SK-N-SH treated with all-trans-retinoic acid at 6 μM for 48 hours (cell line): ENCODE results near the gene LNX2.

ENCODE experiments used
- ATAC-seq: fragments of 200-7000 bp; cut with Tn5 transposase; 3 replicates; pipeline ENCODE4 v1.9.1; 2020; ENCODE audit warnings: mild to moderate bottlenecking, moderate library complexity
- ARNTL ChIP-seq: fragments of 450-650 bp; formaldehyde crosslinking; IDR thresholded peaks from 2 replicates; pipeline ENCODE4 v1.5.0; 2020; ENCODE audit warnings: low read depth, mild to moderate bottlenecking, moderate library complexity, borderline replicate concordance
- BACH2 ChIP-seq: fragments of 250-450 bp; sonication (Bioruptor Pico); IDR thresholded peaks from 2 replicates; pipeline ENCODE4 v1.9.0; 2021; ENCODE audit warnings: mild to moderate bottlenecking, borderline replicate concordance
- CREB5 ChIP-seq: fragments of 250-450 bp; sonication (Bioruptor Pico); IDR thresholded peaks from 2 replicates; pipeline ENCODE4 v1.5.1; 2020; ENCODE audit warnings: low read depth, mild to moderate bottlenecking, moderate library complexity
- CSDC2 ChIP-seq: fragments of 250-450 bp; sonication (Bioruptor Pico); IDR thresholded peaks from 2 replicates; pipeline ENCODE4 v1.5.0; 2020; ENCODE audit warnings: mild to moderate bottlenecking, moderate library complexity
- ESRRG ChIP-seq: fragments of 250-450 bp; sonication (Bioruptor Pico); IDR thresholded peaks from 2 replicates; pipeline ENCODE4 v1.6.1; 2021; ENCODE audit warnings: mild to moderate bottlenecking
- GLIS3 ChIP-seq: fragments of 250-450 bp; sonication (Bioruptor Pico); IDR thresholded peaks from 2 replicates; pipeline ENCODE4 v1.5.0; 2020; ENCODE audit warnings: mild to moderate bottlenecking, moderate library complexity
- ISL1 ChIP-seq: fragments of 250-450 bp; sonication (Bioruptor Pico); IDR thresholded peaks from 2 replicates; pipeline ENCODE4 v2.1.2; 2022; ENCODE audit warnings: mild to moderate bottlenecking, moderate library complexity
- OSR1 ChIP-seq: fragments of 250-450 bp; sonication (Bioruptor Pico); IDR thresholded peaks from 2 replicates; pipeline ENCODE4 v1.8.0; 2022; ENCODE audit warnings: moderate library complexity, mild to moderate bottlenecking, inconsistent platforms
- PATZ1 ChIP-seq: fragments of 250-450 bp; sonication (Bioruptor Pico); IDR thresholded peaks from 2 replicates; pipeline ENCODE4 v1.8.0; 2020; ENCODE audit warnings: mild to moderate bottlenecking, moderate library complexity, borderline replicate concordance
- PPARA ChIP-seq: fragments of 250-450 bp; sonication (Bioruptor Pico); IDR thresholded peaks from 2 replicates; pipeline ENCODE4 v1.5.0; 2020; ENCODE audit warnings: mild to moderate bottlenecking, borderline replicate concordance
- RARB ChIP-seq: fragments of 250-450 bp; sonication (Bioruptor Pico); IDR thresholded peaks from 2 replicates; pipeline ENCODE4 v1.8.0; 2021; ENCODE audit warnings: mild to moderate bottlenecking, moderate library complexity
- SNAI2 ChIP-seq: fragments of 250-450 bp; sonication (Bioruptor Pico); IDR thresholded peaks from 2 replicates; pipeline ENCODE4 v1.5.0; 2020; ENCODE audit warnings: mild to moderate bottlenecking, moderate library complexity
- TCF4 ChIP-seq: fragments of 250-450 bp; sonication (Bioruptor Pico); IDR thresholded peaks from 2 replicates; pipeline ENCODE4 v1.8.0; 2021; ENCODE audit warnings: mild to moderate bottlenecking, moderate library complexity, borderline replicate concordance
- TOX ChIP-seq: fragments of 250-450 bp; sonication (Bioruptor Pico); IDR thresholded peaks from 2 replicates; pipeline ENCODE4 v1.8.0; 2021; ENCODE audit warnings: mild to moderate bottlenecking, moderate library complexity, borderline replicate concordance
- ZC3H10 ChIP-seq: fragments of 250-450 bp; sonication (Bioruptor Pico); IDR thresholded peaks from 2 replicates; pipeline ENCODE4 v1.5.1; 2021; ENCODE audit warnings: mild to moderate bottlenecking, moderate library complexity
- ZFP3 ChIP-seq: fragments of 250-450 bp; sonication (Bioruptor Pico); IDR thresholded peaks from 2 replicates; pipeline ENCODE4 v1.5.0; 2020; ENCODE audit warnings: mild to moderate bottlenecking, moderate library complexity
- ZFP30 ChIP-seq: fragments of 450-650 bp; formaldehyde crosslinking; IDR thresholded peaks from 2 replicates; pipeline ENCODE4 v1.5.0; 2022; ENCODE audit warnings: mild to moderate bottlenecking, moderate library complexity
- ZNF565 ChIP-seq: fragments of 450-650 bp; formaldehyde crosslinking; conservative IDR thresholded peaks from 2 replicates; pipeline ENCODE4 v1.5.0; 2020; ENCODE audit warnings: low read depth, mild to moderate bottlenecking, moderate library complexity
- ZNF70 ChIP-seq: fragments of 450-650 bp; formaldehyde crosslinking; IDR thresholded peaks from 2 replicates; pipeline ENCODE4 v1.5.0; 2020; ENCODE audit warnings: mild to moderate bottlenecking, moderate library complexity
- ZNF8 ChIP-seq: fragments of 450-650 bp; formaldehyde crosslinking; IDR thresholded peaks from 2 replicates; pipeline ENCODE4 v1.5.0; 2020; ENCODE audit warnings: mild to moderate bottlenecking, moderate library complexity
- TF ChIP-seq, protein P1 (sequence below): fragments of 250-450 bp; sonication (Bioruptor Pico); IDR thresholded peaks from 2 replicates; pipeline ENCODE4 v1.8.0; 2021; ENCODE audit warnings: low read depth, mild to moderate bottlenecking, moderate library complexity, borderline replicate concordance
- TF ChIP-seq, protein P2 (sequence below): fragments of 250-450 bp; sonication (Bioruptor Pico); IDR thresholded peaks from 2 replicates; pipeline ENCODE4 v1.5.1; 2021; ENCODE audit warnings: mild to moderate bottlenecking, moderate library complexity
- TF ChIP-seq, protein P3 (sequence below): fragments of 250-450 bp; sonication (Bioruptor Pico); IDR thresholded peaks from 2 replicates; pipeline ENCODE4 v1.5.0; 2020; ENCODE audit warnings: mild to moderate bottlenecking, moderate library complexity

LNX2 gene

GRCh38 chr13:27658546-27658945 lies 38.2 kb upstream of the LNX2 start:
- peak; percentile 80 for ATAC-seq
- no peak for TF ChIP-seq BACH2 (CRISPR knock-in tag)
- TF ChIP-seq, protein P1, sequence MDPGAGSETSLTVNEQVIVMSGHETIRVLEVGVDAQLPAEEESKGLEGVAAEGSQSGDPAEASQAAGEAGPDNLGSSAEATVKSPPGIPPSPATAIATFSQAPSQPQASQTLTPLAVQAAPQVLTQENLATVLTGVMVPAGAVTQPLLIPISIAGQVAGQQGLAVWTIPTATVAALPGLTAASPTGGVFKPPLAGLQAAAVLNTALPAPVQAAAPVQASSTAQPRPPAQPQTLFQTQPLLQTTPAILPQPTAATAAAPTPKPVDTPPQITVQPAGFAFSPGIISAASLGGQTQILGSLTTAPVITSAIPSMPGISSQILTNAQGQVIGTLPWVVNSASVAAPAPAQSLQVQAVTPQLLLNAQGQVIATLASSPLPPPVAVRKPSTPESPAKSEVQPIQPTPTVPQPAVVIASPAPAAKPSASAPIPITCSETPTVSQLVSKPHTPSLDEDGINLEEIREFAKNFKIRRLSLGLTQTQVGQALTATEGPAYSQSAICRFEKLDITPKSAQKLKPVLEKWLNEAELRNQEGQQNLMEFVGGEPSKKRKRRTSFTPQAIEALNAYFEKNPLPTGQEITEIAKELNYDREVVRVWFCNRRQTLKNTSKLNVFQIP = no peak
- TF ChIP-seq ZNF565 = no peak
- no peak for TF ChIP-seq TOX (CRISPR knock-in tag)
- TF ChIP-seq, all 23 proteins: peak for 0

- peak; percentile 30; the same call in 1 of the 3 replicates for ATAC-seq
- TF ChIP-seq, protein P1 = no peak
- TF ChIP-seq BACH2 (CRISPR knock-in tag) (no peak), ARNTL (CRISPR knock-in tag) (no peak), PATZ1 (CRISPR knock-in tag) (no peak), ZC3H10 (CRISPR knock-in tag) (no peak), TOX (CRISPR knock-in tag) (no peak), ISL1 (no peak), ZFP30 (no peak), ESRRG (CRISPR knock-in tag) (no peak), SNAI2 (no peak), ZNF565 (no peak), PPARA (CRISPR knock-in tag) (no peak), TCF4 (CRISPR knock-in tag) (no peak), RARB (CRISPR knock-in tag) (no peak), CREB5 (CRISPR knock-in tag) (no peak), ZFP3 (CRISPR knock-in tag) (no peak), ZNF8 (CRISPR knock-in tag) (no peak), GLIS3 (CRISPR knock-in tag) (no peak), ZNF70 (no peak)
- TF ChIP-seq, protein P2, sequence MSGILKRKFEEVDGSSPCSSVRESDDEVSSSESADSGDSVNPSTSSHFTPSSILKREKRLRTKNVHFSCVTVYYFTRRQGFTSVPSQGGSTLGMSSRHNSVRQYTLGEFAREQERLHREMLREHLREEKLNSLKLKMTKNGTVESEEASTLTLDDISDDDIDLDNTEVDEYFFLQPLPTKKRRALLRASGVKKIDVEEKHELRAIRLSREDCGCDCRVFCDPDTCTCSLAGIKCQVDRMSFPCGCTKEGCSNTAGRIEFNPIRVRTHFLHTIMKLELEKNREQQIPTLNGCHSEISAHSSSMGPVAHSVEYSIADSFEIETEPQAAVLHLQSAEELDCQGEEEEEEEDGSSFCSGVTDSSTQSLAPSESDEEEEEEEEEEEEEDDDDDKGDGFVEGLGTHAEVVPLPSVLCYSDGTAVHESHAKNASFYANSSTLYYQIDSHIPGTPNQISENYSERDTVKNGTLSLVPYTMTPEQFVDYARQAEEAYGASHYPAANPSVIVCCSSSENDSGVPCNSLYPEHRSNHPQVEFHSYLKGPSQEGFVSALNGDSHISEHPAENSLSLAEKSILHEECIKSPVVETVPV (CRISPR knock-in tag) = no peak
Observed at GRCh38 chr13:27657724-27658123, 37.4 kb upstream of the LNX2 start.

DNA sequence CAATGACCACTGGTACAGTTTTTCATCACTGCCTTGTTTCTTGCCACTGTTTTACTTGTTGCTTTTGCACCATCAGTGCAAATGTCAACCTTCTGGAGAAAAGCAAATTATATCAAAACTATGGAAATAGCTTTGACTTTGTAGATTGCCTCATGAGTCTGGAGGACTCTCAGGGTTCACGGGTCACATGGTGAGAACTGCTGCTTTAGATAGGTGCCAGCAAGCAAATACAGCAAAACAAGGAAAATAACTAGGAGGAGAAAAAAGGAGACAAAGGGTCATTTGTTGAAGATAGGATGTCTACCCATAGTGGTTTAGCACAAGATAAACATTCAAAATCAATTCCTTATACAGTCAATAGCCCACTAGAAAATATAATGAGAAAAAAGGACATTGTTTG lies 34.5 kb upstream of the LNX2 start:
- ATAC-seq = no peak
- TF ChIP-seq ZNF8 (CRISPR knock-in tag) (no peak), ZC3H10 (CRISPR knock-in tag) (no peak), PATZ1 (CRISPR knock-in tag) (no peak), CSDC2 (no peak), OSR1 (CRISPR knock-in tag) (no peak), TCF4 (CRISPR knock-in tag) (no peak), ZNF70 (no peak), RARB (CRISPR knock-in tag) (no peak), ARNTL (CRISPR knock-in tag) (no peak), BACH2 (CRISPR knock-in tag) (no peak), PPARA (CRISPR knock-in tag) (no peak)
- TF ChIP-seq, protein P2 (CRISPR knock-in tag) = no peak
- TF ChIP-seq, protein P3, sequence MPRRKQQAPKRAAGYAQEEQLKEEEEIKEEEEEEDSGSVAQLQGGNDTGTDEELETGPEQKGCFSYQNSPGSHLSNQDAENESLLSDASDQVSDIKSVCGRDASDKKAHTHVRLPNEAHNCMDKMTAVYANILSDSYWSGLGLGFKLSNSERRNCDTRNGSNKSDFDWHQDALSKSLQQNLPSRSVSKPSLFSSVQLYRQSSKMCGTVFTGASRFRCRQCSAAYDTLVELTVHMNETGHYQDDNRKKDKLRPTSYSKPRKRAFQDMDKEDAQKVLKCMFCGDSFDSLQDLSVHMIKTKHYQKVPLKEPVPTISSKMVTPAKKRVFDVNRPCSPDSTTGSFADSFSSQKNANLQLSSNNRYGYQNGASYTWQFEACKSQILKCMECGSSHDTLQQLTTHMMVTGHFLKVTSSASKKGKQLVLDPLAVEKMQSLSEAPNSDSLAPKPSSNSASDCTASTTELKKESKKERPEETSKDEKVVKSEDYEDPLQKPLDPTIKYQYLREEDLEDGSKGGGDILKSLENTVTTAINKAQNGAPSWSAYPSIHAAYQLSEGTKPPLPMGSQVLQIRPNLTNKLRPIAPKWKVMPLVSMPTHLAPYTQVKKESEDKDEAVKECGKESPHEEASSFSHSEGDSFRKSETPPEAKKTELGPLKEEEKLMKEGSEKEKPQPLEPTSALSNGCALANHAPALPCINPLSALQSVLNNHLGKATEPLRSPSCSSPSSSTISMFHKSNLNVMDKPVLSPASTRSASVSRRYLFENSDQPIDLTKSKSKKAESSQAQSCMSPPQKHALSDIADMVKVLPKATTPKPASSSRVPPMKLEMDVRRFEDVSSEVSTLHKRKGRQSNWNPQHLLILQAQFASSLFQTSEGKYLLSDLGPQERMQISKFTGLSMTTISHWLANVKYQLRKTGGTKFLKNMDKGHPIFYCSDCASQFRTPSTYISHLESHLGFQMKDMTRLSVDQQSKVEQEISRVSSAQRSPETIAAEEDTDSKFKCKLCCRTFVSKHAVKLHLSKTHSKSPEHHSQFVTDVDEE (CRISPR knock-in tag) = no peak
